ENCODE data around the gene CORIN. TPM values are rescaled to one million over a fixed set of nuclear protein-coding genes. Genes with fewer than 3 reads are reported as not detected.

Gene CORIN
- total and polyA plus RNA-seq, 11 donors, result 5.6 to 130 (median 40.1) TPM

GRCh38 chr4:47842985-47843384 lies 5.1 kb upstream of the CORIN start:
- no peak for ATAC-seq

GRCh38 chr4:47840291-47840690 lies 2.4 kb upstream of the CORIN start:
- ATAC-seq, result no peak
- Histone ChIP-seq H3K9me3 (no peaks in the 10 kb centered on the region), H3K36me3 (peaks cover 0 to 15% (median 8%) of the 10 kb centered on the region in 9 donors), H3K27ac (no peak overlapping the region), H3K4me1 (peaks cover 0 to 36% (median 15%) of the 10 kb centered on the region in 12 donors), H3K27me3 (peaks cover 0 to 14% (median 0%) of the 10 kb centered on the region in 9 donors), H3K4me3 (no peak overlapping the region)
- no peak for DNase-seq
- WGBS, 4 donors, result 78 to 84% (median 81%) methylated on average over 1 of the region's 1 CpG
- intact Hi-C loops (cut with DNase I), result loop anchor here in 1 of 10 donors (5.0 kb wide), 1 partner anchor 153 kb away; no protein-coding TSS in a partner anchor
- TF ChIP-seq POLR2A (IDR thresholded peaks at IDR 0.05), result no peak
- TF ChIP-seq CTCF (IDR thresholded peaks at IDR 0.05), result no peak

More at GRCh38 chr4:47842985-47843384, 5.1 kb upstream of the CORIN start:
- TF ChIP-seq POLR2A (IDR thresholded peaks at IDR 0.05) (no peak), CTCF (IDR thresholded peaks at IDR 0.05) (no peak)
- Histone ChIP-seq H3K9me3 (no peaks in the 10 kb centered on the region), H3K4me1 (peaks cover 0 to 16% (median 0%) of the 10 kb centered on the region in 12 donors), H3K4me3 (no peak overlapping the region), H3K27ac (no peak overlapping the region), H3K27me3 (no peaks in the 10 kb centered on the region), H3K36me3 (peaks cover 0 to 30% (median 14%) of the 10 kb centered on the region in 9 donors)
- intact Hi-C loops (cut with DNase I), result loop anchor here in 1 of 10 donors (5.0 kb wide), 1 partner anchor 156 kb away; no protein-coding TSS in a partner anchor
- DNase-seq, result no peak

GRCh38 chr4:47839259-47839658 lies 1.4 kb upstream of the CORIN start:
- H3K27ac ChIP-seq, result peak overlapping the region in 4 of 12 donors; percentile 5 to 34 (median 17)
- ATAC-seq (peak in 2 of 4 donors; percentile 4 to 12), DNase-seq (peak in 1 of 5 donors; percentile 37)
- H3K27me3 ChIP-seq, result peaks cover 0 to 14% (median 0%) of the 10 kb centered on the region in 9 donors
- H3K9me3 ChIP-seq, result no peaks in the 10 kb centered on the region
- H3K4me1 ChIP-seq, result peaks cover 0 to 39% (median 18%) of the 10 kb centered on the region in 12 donors
- WGBS, 4 donors, result 36 to 41% (median 39%) methylated on average over 5 of the region's 5 CpGs
- peaks cover 0 to 12% (median 6%) of the 10 kb centered on the region in 9 donors for H3K36me3 ChIP-seq
- peak overlapping the region in 1 of 12 donors; percentile 15 for H3K4me3 ChIP-seq
- TF ChIP-seq POLR2A (IDR thresholded peaks at IDR 0.05) (no peak), CTCF (IDR thresholded peaks at IDR 0.05) (peak; percentile 22 to 53 (median 46))
- intact Hi-C loops (cut with DNase I), result loop anchor here in 7 of 10 donors (5.0 to 10.0 kb wide), 4 partner anchors 92 to 152 kb away; no protein-coding TSS in a partner anchor

- Histone ChIP-seq H3K4me3 (peak overlapping the region in 11 of 12 donors; percentile 41 to 81 (median 61)), H3K27ac (peak overlapping the region in 5 of 12 donors; percentile 65 to 87 (median 82)), H3K9me3 (no peaks in the 10 kb centered on the region), H3K27me3 (peaks cover 0 to 14% (median 0%) of the 10 kb centered on the region in 9 donors), H3K4me1 (peaks cover 0 to 39% (median 18%) of the 10 kb centered on the region in 12 donors), H3K36me3 (peaks cover 0 to 7% (median under 1%) of the 10 kb centered on the region in 9 donors)
- 24 to 41% (median 38%) methylated on average over 4 of the region's 4 CpGs for WGBS, 4 donors
- TF ChIP-seq CTCF (IDR thresholded peaks at IDR 0.05) (peak in 1 of 12 donors; percentile 11), POLR2A (IDR thresholded peaks at IDR 0.05) (no peak)
- DNase-seq (no peak), ATAC-seq (no peak)
- intact Hi-C loops (cut with DNase I), result loop anchor here in 7 of 10 donors (1.0 to 10.0 kb wide), 5 partner anchors 91 to 151 kb away; no protein-coding TSS in a partner anchor
Measured at GRCh38 chr4:47838445-47838844, 578 bp upstream of the CORIN start.
